H1 (cell line): Measurements from ENCODE around the gene SLC6A17. TPM values are rescaled to one million over a fixed set of nuclear protein-coding genes. Genes with fewer than 3 reads are reported as not detected.

Experiments used
- CTCF ChIA-PET: fragments of 300-600 bp; sonication (Branson Sonifier 250); formaldehyde crosslinking; loops from one replicate; lab custom pipeline; 2021; ENCODE audit not compliant: partially characterized antibody; lab: Charles Lee
- POLR2A ChIA-PET: fragments of 300-600 bp; sonication (Branson Sonifier 250); formaldehyde crosslinking; loops from one replicate; lab custom pipeline; 2021; ENCODE audit warnings: inconsistent platforms; ENCODE audit not compliant: partially characterized antibody; lab: Charles Lee
- DNase-seq, 2 experiments: peaks; one replicate each; pipeline versions ENCODE4 v3.0.0 to v3.0.0-alpha.2; 2010 to 2022; ENCODE audit warnings: low spot score in 2 of 2, low read depth in 1 of 2, mixed read lengths in 1 of 2
- FAIRE-seq: peaks from 2 replicates; lab custom pipeline; 2011; peaks lifted over from hg19 to GRCh38; lab: Jason Lieb, UNC
- H2AFZ ChIP-seq: 2 replicates; pipeline ENCODE4 v1.8.1; 2012; ENCODE audit warnings: low read length, inconsistent platforms
- H2AK5ac ChIP-seq: 2 replicates; pipeline ENCODE4 v1.6.1; 2013; ENCODE audit warnings: low read depth, low read length
- H2BK120ac ChIP-seq: replicated peaks from 2 replicates; pipeline ENCODE3; 2013; ENCODE audit warnings: low read depth, low read length, inconsistent platforms
- H2BK12ac ChIP-seq: 2 replicates; pipeline ENCODE4 v1.6.1; 2013; ENCODE audit warnings: low read depth, low read length
- H2BK15ac ChIP-seq: 2 replicates; pipeline ENCODE4 v1.6.1; 2013; ENCODE audit warnings: low read length
- H2BK20ac ChIP-seq: 2 replicates; pipeline ENCODE4 v1.6.1; 2013; ENCODE audit warnings: low read length
- H2BK5ac ChIP-seq: 2 replicates; pipeline ENCODE4 v1.6.1; 2013; ENCODE audit warnings: low read depth, low read length
- H3K14ac ChIP-seq: 2 replicates; pipeline ENCODE4 v1.6.1; 2013; ENCODE audit warnings: inconsistent platforms; ENCODE audit not compliant: insufficient read length
- H3K18ac ChIP-seq: 2 replicates; pipeline ENCODE4 v1.6.1; 2013; ENCODE audit warnings: low read length; ENCODE audit errors: extremely low read depth
- H3K23ac ChIP-seq: 2 replicates; pipeline ENCODE4 v1.6.1; 2013; ENCODE audit warnings: inconsistent platforms; ENCODE audit not compliant: insufficient read length
- H3K23me2 ChIP-seq: 2 replicates; pipeline ENCODE4 v1.6.1; 2013; ENCODE audit warnings: low read depth, low read length
- H3K27ac ChIP-seq: 2 replicates; pipeline ENCODE4 v1.6.1; 2011; ENCODE audit warnings: low read depth, low read length, inconsistent platforms
- H3K27me3 ChIP-seq, 4 experiments: replicated peaks in 1 of 4; 1 replicate in 1 of 4; 2 replicates in 3 of 4; pipeline versions ENCODE4 v1.6.1 to v1.8.1; 2011 to 2013; ENCODE audit warnings: low read length in 3 of 4, mild to moderate bottlenecking in 3 of 4, inconsistent platforms in 2 of 4, mixed read lengths in 2 of 4, moderate library complexity in 1 of 4; ENCODE audit not compliant: control insufficient read depth in 3 of 4, insufficient read depth in 3 of 4; ENCODE audit errors: extremely low read depth in 1 of 4
- H3K36me3 ChIP-seq, 4 experiments: 2 replicates each; pipeline versions ENCODE4 v1.6.1 to v1.8.1; 2011 to 2013; ENCODE audit warnings: mild to moderate bottlenecking in 4 of 4, low read length in 3 of 4, moderate library complexity in 2 of 4, control low read depth in 1 of 4, inconsistent platforms in 1 of 4; ENCODE audit not compliant: insufficient read depth in 4 of 4, control insufficient read depth in 2 of 4
- H3K4ac ChIP-seq: replicated peaks from 2 replicates; pipeline ENCODE3; 2013; ENCODE audit warnings: low read length, low read depth, mixed read lengths, inconsistent platforms; ENCODE audit not compliant: insufficient read length
- H3K4me1 ChIP-seq, 4 experiments: replicated peaks in 1 of 4; 1 replicate in 1 of 4; 2 replicates in 3 of 4; pipeline versions ENCODE4 v1.6.1 to v1.8.1; 2011 to 2013; ENCODE audit warnings: low read length in 3 of 4, inconsistent platforms in 2 of 4, mixed read lengths in 1 of 4; ENCODE audit not compliant: insufficient read depth in 4 of 4, control insufficient read depth in 3 of 4
- H3K4me2 ChIP-seq, 2 experiments: 2 replicates each; pipeline versions ENCODE4 v1.6.1 to v1.8.1; 2011 to 2013; ENCODE audit warnings: low read depth in 2 of 2, low read length in 2 of 2, control low read depth in 1 of 2, inconsistent platforms in 1 of 2, mild to moderate bottlenecking in 1 of 2; ENCODE audit not compliant: insufficient read depth in 1 of 2
- H3K4me3 ChIP-seq, 4 experiments: fragments of 200-600, 300-600 bp in 1 of 4; sonication (generic), shearing (Covaris generic), sonication (Bioruptor Twin) in 1 of 4; 2 replicates each; pipeline versions ENCODE4 v1.5.1 to v1.8.1; 2011 to 2016; ENCODE audit warnings: low read length in 4 of 4, low read depth in 3 of 4, control low read depth in 2 of 4, inconsistent platforms in 2 of 4, mild to moderate bottlenecking in 2 of 4, mixed read lengths in 1 of 4, moderate library complexity in 1 of 4; ENCODE audit not compliant: insufficient read depth in 2 of 4; ENCODE audit errors: extremely low read depth in 1 of 4
- H3K56ac ChIP-seq: replicated peaks from 2 replicates; pipeline ENCODE3; 2013; ENCODE audit warnings: low read depth, mild to moderate bottlenecking, mixed read lengths, low read length, inconsistent platforms; ENCODE audit not compliant: insufficient read length
- H3K79me1 ChIP-seq: 2 replicates; pipeline ENCODE4 v1.6.1; 2013; ENCODE audit warnings: low read depth, low read length, control low read depth
- H3K79me2 ChIP-seq, 2 experiments: 2 replicates each; pipeline versions ENCODE4 v1.6.1 to v1.8.1; 2012 to 2013; ENCODE audit warnings: low read length in 2 of 2, mild to moderate bottlenecking in 2 of 2, inconsistent platforms in 1 of 2; ENCODE audit not compliant: insufficient read depth in 2 of 2, control insufficient read depth in 1 of 2
- H3K9ac ChIP-seq, 4 experiments: replicated peaks in 1 of 4; 1 replicate in 1 of 4; 2 replicates in 3 of 4; pipeline versions ENCODE4 v1.6.1 to v1.8.1; 2011 to 2013; ENCODE audit warnings: low read depth in 3 of 4, low read length in 3 of 4, control low read depth in 2 of 4, mild to moderate bottlenecking in 2 of 4, moderate library complexity in 2 of 4, inconsistent platforms in 1 of 4; ENCODE audit errors: extremely low read depth in 1 of 4
- H3K9me3 ChIP-seq, 2 experiments: 2 replicates each; pipeline versions ENCODE4 v1.6.1 to v1.8.1; 2012 to 2013; ENCODE audit warnings: mild to moderate bottlenecking in 2 of 2, moderate library complexity in 2 of 2, control low read depth in 1 of 2, inconsistent platforms in 1 of 2, low read depth in 1 of 2, low read length in 1 of 2, mixed read lengths in 1 of 2; ENCODE audit not compliant: insufficient read depth in 2 of 2
- H4K20me1 ChIP-seq, 2 experiments: replicated peaks in 1 of 2; 2 replicates each; pipeline versions ENCODE3 to v1.8.1; 2011 to 2013; ENCODE audit warnings: inconsistent platforms in 2 of 2, low read length in 2 of 2, mild to moderate bottlenecking in 1 of 2; ENCODE audit not compliant: insufficient read depth in 2 of 2, control insufficient read depth in 1 of 2
- H4K5ac ChIP-seq: 2 replicates; pipeline ENCODE4 v1.6.1; 2013; ENCODE audit warnings: low read length, low read depth, mixed read lengths, inconsistent platforms; ENCODE audit not compliant: insufficient read length
- H4K8ac ChIP-seq: 2 replicates; pipeline ENCODE4 v1.8.0; 2013; ENCODE audit warnings: mild to moderate bottlenecking, moderate library complexity, low read length, inconsistent platforms; ENCODE audit not compliant: insufficient read depth; ENCODE audit errors: extremely low read depth
- H4K91ac ChIP-seq: replicated peaks from 2 replicates; pipeline ENCODE3; 2013; ENCODE audit warnings: low read length, mixed read lengths, inconsistent platforms; ENCODE audit not compliant: insufficient read length
- WGBS, 2 experiments: shearing (Covaris generic) in 1 of 2; methylation state at CpG; one replicate each; pipeline versions ENCODE4 v1.1.6 to v1.1.7; 2013 to 2015; ENCODE audit warnings: low lambda C conversion rate in 2 of 2, mixed read lengths in 2 of 2, inconsistent platforms in 1 of 2, low coverage in 1 of 2, missing lambda C conversion rate in 1 of 2; ENCODE audit not compliant: insufficient replicate concordance in 2 of 2, insufficient coverage in 1 of 2, insufficient read length in 1 of 2; ENCODE audit errors: extremely low coverage in 1 of 2, missing lambda C conversion rate in 1 of 2; 5-methylcytosine and 5-hydroxymethylcytosine counted together
- polyA plus RNA-seq, 7 experiments: library from polyadenylated mRNA; depleted of rRNA in 3 of 7; stranded (reverse) in 5 of 7; unstranded in 2 of 7; fragments of >200 nt in 5 of 7; fragments of 200-250 nt in 2 of 7; gene quantifications; 1 replicate in 5 of 7; 2 replicates in 1 of 7; 4 replicates in 1 of 7; pipeline versions ENCODE4 v1.2.1 to v1.2.3, GENCODE V29; 2011 to 2013; ENCODE audit warnings: missing spikeins in 2 of 7, mixed read lengths in 2 of 7
- total RNA-seq: library from RNA; stranded (reverse); fragmentation: NEBNext Ultra II Directional; extraction: Animal tissue kit (Norgen Biotek cat#: 25700); gene quantifications from 2 replicates; pipeline ENCODE4 v1.2.1, GENCODE V29; 2021

SLC6A17 gene
- total and polyA plus RNA-seq, 2 of the 8 experiments (the other 6 are each of a cell fraction or from before 2014, with no cell fraction given): 0.15 to 0.28 TPM

DNA sequence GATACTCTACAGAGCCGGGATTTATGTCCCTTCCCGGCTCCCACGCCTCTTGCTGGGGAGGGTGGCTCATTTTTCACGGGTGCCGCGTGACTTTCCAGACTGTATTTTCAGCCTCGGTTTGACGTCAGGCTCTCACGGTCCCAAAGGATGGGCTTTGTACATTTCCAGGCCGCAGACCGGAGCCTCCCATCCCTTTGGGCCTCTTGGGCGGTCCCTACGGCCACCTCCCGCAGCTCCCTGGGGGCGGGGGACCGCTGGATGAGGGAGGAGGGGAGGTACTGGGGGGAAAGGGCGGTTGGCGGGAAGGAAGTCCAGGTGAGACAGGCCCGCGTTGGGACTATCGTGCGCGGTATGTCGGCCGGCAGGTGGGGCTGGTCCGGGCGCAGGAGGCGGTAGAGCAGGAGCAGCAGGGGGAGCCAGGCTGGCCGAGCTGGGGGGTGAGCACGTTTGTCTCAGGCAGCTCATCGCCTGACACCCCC is 20.1 kb upstream of the SLC6A17 start:
- Histone ChIP-seq H3K27ac (no peak overlapping the region), H2BK120ac (no peak overlapping the region), H3K23me2 (no peaks in the 10 kb centered on the region), H3K14ac (no peak overlapping the region), H3K36me3 (no peaks in the 10 kb centered on the region), H3K27me3 (peaks cover 2 to 12% (median 9%) of the 10 kb centered on the region in 4 experiments; a peak in 5 of 7 replicates), H3K79me1 (no peaks in the 10 kb centered on the region), H2BK12ac (no peak overlapping the region), H2AFZ (peak overlapping the region; percentile 56; the same call in 1 of the 2 replicates), H2AK5ac (no peak overlapping the region), H4K5ac (no peak overlapping the region), H3K4me2 (peak overlapping the region; percentile 15 to 62), H3K79me2 (no peaks in the 10 kb centered on the region), H3K4me1 (peaks cover 0 to 14% (median 7%) of the 10 kb centered on the region in 4 experiments; a peak in 6 of 7 replicates), H3K9me3 (no peaks in the 10 kb centered on the region), H3K23ac (no peak overlapping the region), H4K8ac (no peak overlapping the region), H3K4ac (no peak overlapping the region), H2BK20ac (0 out of 2 replicates have a peak overlapping the region, but pooled peaks have one; percentile 35), H3K18ac (no peak overlapping the region), H4K20me1 (no peaks in the 10 kb centered on the region), H3K9ac (no peak overlapping the region), H2BK5ac (no peak overlapping the region), H4K91ac (no peak overlapping the region), H2BK15ac (peak overlapping the region; percentile 40; the same call in 1 of the 2 replicates), H3K56ac (no peak overlapping the region), H3K4me3 (peak overlapping the region in 1 of 4 experiments; percentile 29; a peak in 2 of 8 replicates)
- 28% methylated on average over 16 of the region's 31 CpGs; no CpG with 5 or more reads in 1 of the 2 experiments for WGBS, 2 experiments
- DNase-seq: peak in 1 of 2 experiments; percentile 81
- POLR2A ChIA-PET: interaction anchor here (0.7 kb wide), 1 partner anchor 73 kb away, joined by 3 read pairs; no protein-coding TSS in a partner anchor
- no peak for FAIRE-seq
- CTCF ChIA-PET: interaction anchor here (0.6 to 1.7 kb wide), 18 partner anchors 9 to 412 kb away, joined by 3 to 9 read pairs (median 4); no protein-coding TSS in a partner anchor
